Endothelial cell of hepatic sinusoid (primary cell): Measurements from ENCODE around the gene ATP23.

ENCODE experiments used
- in situ Hi-C: cut with HindIII; loops from 2 replicates; pipeline ENCODE4 v1.10.0; 2017; ENCODE audit warnings: low sequenced_read_pairs

ATP23 gene

GRCh38 chr12:57965766-57966165 lies 24.4 kb downstream of the ATP23 start:
- in situ Hi-C loops: no loop called here

GRCh38 chr12:57966536-57966935 lies 25.2 kb downstream of the ATP23 start:
- in situ Hi-C loops: no loop called here

DNA sequence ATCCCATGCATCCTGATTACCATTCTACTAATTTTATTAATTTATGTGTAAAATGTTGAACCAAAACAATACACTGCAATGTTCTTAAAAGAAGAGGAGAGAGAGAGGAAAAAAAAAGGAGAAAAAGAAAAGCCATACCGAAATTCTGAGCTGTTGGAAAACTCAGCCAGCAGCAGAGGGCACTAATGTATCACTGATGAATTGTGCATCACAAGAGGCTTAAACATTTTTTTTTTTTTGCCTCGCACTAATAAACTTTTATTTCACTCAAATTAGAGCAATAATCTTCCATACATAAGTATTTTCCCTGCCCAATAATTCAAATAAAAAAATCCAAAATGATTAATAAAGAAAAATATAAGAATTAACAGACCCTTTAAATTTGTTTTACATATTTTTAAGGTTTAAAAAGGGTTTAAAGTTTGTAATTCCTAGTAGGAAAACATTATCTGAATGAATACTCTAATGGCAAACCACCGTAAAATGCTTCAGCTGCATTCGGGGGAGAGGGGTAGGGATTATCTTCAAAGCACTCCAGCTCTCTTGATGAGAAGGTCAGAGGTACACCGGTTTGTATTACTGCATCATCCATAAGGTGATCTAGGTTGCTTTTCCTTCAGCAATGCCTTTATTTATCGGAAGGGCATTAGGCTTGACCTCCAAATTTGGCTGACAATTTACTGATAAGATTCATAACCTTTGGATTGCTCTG lies 41.9 kb downstream of the ATP23 start:
- in situ Hi-C loops: no loop called here

DNA sequence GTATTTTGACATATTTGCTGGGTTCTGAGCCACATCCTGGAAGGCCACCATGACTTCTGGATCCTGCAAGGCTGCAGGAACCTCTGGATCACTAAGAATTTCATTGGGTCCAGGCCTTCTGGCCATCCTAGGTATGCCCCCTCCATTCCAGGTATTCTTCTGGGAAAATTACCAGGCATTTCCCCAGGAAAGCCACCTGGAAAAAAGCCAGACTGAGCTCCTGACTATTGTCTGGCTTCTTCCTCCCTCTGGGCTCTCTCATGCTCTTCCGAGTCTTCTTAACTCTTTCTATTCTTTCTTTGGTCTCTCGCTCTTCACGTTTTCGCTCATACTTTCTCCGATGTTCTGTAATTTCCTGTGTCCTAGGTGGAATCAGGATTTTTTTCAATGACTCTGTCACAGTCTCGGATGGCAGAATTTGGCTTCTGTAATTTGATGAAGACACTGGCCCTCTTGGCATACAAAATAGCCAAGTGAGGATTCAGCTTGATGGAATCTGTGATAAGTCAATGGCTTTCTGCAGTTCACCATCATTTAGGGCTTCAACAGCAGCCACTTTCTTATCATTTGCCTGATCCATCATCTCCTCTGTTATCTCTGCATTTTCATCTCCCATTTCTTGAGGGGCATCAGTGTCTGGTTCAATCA lies 42.6 kb downstream of the ATP23 start:
- in situ Hi-C loops: no loop called here

GRCh38 chr12:57984629-57985151 lies 43.3 kb downstream of the ATP23 start:
- in situ Hi-C loops: no loop called here

GRCh38 chr12:57985685-57986084 lies 44.3 kb downstream of the ATP23 start:
- in situ Hi-C loops: no loop called here

DNA sequence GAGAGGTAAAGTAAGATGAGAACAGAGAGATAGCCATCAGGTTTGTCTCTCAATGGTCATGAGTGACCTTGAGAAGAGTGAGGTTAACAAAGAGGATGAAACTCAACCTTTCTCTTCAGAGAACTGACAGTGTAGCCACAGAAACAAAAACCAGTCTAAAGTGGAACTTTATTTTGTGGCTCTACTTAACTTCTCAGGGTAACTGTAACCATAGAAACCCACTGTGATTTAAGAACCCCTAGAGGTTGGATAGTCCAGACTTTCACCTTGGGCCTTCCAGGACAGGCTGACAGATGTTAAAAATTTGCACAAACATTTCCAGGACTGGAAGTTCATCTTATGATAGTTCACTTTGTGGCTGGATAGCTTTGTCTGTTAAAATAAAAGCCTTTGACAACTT lies 48.5 kb downstream of the ATP23 start:
- in situ Hi-C loops: no loop called here

DNA sequence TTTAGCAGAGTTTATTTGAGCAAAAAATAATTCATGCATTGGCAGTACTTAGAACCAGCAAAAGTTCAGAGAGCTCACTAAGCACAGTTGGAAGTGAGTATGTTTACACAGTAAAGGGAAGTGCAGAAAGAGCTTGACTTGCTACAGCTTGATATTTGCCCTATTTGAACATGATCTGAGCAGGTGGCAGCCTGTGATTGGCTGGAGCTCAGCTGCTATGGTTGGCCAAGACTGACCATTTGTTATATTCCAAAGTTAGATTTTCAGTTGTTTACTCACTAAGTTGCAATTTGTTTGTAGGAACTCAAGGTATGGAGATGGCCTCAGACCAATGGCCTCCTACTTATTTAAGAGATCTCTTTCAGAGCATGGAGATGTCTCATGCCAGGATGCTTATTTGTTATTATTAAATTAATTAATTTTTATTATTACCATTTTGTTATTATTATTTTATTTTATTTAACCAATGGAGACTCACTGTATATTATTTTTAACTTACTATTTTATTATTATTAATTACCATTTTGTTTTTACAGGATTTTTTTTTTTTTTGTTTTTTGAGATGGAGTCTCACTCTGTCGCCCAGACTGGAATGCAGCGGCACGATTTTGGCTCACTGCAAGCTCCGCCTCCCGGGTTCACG lies 49.0 kb downstream of the ATP23 start:
- in situ Hi-C loops: no loop called here

DNA sequence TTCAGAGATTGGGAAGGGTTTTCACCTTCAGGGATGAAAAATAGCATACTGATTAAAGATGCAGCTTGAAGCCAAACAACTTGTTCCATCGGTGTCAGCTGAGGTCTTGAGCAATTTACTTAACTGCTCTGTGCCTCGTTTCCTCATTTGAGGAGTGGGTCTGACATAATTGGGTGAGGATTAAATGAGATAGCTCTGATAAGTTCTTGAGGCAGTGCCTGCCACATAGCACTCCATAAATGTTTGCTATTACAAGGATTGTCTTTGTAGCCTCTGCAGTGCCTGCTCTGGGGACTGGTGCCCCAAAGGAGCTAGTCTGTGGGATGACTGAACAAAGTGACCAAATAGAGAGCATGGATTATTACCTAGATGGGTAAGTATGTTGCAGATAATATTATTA lies 50.6 kb downstream of the ATP23 start:
- in situ Hi-C loops: no loop called here

GRCh38 chr12:57993030-57993429 lies 51.7 kb downstream of the ATP23 start:
- in situ Hi-C loops: no loop called here

- in situ Hi-C loops: no loop called here
Observed at GRCh38 chr12:57993834-57994233, 52.5 kb downstream of the ATP23 start.

DNA sequence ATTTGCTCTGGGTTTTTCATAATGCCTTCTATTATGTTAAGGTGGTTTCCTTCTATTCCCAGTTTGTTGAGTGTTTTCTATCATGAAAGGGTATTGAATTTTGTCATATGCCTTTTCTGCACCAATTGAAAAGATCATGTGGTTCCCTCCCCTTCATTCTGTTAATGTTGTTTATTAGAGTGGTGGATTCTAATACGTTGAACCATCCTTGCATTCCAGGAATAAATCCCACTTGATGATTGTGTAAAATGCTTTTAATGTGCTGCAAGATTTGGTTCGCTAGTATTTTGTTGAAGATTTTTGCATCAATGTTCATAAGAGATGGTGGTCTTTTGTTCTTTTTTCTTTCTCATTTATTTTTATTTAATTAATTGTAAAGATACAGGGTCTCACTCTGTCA lies 55.2 kb downstream of the ATP23 start:
- in situ Hi-C loops: no loop called here

DNA sequence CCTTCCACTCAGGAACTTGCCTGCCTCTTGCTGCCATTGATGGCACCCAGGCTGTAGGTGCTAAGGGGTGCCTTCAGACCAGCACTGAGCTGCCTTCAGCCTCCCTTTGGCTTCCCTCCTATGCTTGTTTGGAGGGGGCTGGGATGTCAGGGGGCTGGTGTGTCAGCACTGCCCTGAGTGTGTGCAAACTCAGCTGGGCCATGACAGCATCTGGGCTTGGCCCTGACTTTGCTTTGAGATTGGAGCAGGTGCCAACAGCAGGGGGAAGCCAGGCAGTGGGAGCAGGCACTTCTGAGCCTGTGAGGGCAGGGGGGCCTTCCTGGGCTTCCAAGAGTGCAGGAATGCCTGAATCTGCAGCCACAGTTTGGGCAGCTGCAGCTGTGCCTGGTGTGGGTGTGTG lies 56.9 kb downstream of the ATP23 start:
- in situ Hi-C loops: no loop called here

- in situ Hi-C loops: no loop called here
Observed at GRCh38 chr12:58000499-58000898, 59.1 kb downstream of the ATP23 start.

DNA sequence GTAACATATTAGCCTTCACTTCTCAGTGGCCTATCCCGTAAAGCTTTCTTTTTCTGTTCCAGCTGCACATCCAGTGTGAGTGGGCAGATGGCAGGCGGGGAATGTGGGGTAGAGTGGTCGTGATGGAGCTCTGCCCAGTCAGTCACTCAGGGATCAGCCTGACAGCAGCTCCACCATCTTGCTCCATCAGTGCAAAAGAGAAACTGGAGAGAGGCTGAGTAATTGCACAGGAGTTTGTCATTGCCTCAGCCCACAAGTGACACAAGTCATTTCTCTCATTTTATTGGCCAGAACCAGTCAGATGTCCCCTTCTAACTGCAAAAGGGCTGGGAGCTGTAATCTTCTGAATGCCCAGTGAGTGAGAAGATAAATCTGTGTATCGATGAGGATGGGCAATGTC lies 66.5 kb downstream of the ATP23 start:
- in situ Hi-C loops: no loop called here

DNA sequence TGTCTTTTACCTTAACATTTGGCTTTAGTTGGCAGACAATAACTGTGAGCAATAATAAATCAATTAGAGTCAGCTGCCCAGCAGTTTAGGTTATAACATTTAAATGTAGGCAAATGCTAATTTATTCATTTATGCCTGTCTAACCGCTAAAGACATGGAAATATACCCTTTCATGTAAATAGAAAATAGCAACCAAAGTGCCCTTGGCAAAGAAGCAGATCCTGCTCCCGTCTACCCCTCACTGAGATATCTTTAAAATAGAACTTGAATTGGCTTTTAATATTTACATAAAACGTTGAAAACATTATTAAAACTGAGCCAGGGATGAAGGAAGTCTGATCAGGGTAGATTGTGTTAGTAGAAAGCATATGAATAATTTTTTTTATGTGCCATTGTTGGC lies 67.3 kb downstream of the ATP23 start:
- in situ Hi-C loops: no loop called here
